ENCODE results near the gene YY1. TPM values are rescaled to one million over a fixed set of nuclear protein-coding genes. Genes with fewer than 3 reads are reported as not detected.

The YY1 gene
- total RNA-seq, 4 donors from 2014 or later = 30.6 to 46.5 (median 33.5) TPM

- intact Hi-C loops (cut with DNase I) = loop anchor here (5.0 kb wide), 1 partner anchor 211 kb away; no protein-coding TSS in a partner anchor
- TF ChIP-seq POLR2A (IDR thresholded peaks at IDR 0.05) = peak in 1 of 4 donors; percentile 52
- TF ChIP-seq, protein P1, sequence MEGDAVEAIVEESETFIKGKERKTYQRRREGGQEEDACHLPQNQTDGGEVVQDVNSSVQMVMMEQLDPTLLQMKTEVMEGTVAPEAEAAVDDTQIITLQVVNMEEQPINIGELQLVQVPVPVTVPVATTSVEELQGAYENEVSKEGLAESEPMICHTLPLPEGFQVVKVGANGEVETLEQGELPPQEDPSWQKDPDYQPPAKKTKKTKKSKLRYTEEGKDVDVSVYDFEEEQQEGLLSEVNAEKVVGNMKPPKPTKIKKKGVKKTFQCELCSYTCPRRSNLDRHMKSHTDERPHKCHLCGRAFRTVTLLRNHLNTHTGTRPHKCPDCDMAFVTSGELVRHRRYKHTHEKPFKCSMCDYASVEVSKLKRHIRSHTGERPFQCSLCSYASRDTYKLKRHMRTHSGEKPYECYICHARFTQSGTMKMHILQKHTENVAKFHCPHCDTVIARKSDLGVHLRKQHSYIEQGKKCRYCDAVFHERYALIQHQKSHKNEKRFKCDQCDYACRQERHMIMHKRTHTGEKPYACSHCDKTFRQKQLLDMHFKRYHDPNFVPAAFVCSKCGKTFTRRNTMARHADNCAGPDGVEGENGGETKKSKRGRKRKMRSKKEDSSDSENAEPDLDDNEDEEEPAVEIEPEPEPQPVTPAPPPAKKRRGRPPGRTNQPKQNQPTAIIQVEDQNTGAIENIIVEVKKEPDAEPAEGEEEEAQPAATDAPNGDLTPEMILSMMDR (IDR thresholded peaks at IDR 0.05) = peak; percentile 81 to 98 (median 95)
- 2 to 5% methylated on average over 7 to 16 of the region's 62 CpGs for WGBS, 2 donors
Observed at GRCh38 chr14:100192672-100193416, 46.1 kb upstream of the YY1 start.

DNA sequence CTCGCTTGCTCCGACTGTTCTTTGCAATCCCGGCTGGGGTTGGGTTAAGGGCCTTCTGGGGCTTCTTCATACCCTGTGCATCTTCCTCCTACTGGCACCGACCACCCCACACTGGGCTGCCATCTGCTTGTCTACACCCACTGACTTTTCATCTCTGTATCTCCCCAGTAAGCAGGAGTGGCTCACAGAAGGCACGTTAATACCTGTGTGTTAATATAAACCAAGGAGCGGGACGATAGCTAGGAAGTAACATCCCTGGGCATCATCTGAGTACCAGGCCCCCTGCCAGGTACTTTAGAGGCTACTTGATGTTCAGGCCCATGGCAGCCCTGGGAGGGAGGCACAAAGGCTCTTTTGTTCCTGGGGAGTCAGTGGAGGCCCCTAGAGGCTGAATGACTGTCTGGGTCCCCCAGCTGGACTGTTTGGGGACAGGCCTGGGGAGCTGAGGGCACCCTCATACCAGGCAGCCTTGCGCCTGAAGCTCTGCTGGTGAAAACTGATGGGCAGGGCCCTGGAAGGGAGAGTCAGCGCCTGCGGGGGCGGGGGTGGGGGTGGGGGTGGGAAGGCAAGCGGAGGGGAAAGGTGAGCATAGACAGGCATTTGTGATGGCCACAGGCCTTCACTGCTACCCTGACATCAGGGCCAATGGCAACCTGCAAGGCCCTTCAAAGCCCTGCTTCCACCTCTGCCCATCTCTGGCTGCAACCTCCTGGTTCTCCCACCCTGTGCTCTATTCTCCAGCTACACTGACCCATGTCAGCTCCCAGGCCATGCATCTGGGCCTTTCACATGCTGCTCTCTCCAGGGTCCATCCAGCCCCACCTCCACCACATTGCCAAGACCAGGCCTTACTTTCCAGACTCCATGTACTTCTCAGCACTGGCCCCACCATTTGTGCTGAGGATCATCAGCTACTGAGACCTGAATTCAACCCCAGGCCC lies 45.3 kb upstream of the YY1 start:
- Histone ChIP-seq H3K27me3 (no peaks in the 10 kb centered on the region), H3K4me3 (peak overlapping the region; percentile 18 to 67 (median 46)), H3K9me3 (no peaks in the 10 kb centered on the region), H3K27ac (peak overlapping the region; percentile 89 to 94 (median 94)), H3K4me1 (peaks cover 15 to 43% (median 19%) of the 10 kb centered on the region in 3 donors), H3K36me3 (no peaks in the 10 kb centered on the region)
- intact Hi-C loops (cut with DNase I) = loop anchor here (5.0 kb wide), 1 partner anchor 211 kb away; no protein-coding TSS in a partner anchor
- WGBS, 2 donors = 26 to 34% methylated on average over 3 to 8 of the region's 12 CpGs
- DNase-seq = no peak
- TF ChIP-seq, protein P1 (IDR thresholded peaks at IDR 0.05) = no peak
- TF ChIP-seq POLR2A (IDR thresholded peaks at IDR 0.05) = no peak

More at GRCh38 chr14:100192672-100193416, 46.1 kb upstream of the YY1 start:
- Histone ChIP-seq H3K4me1 (peaks cover 19 to 51% (median 22%) of the 10 kb centered on the region in 3 donors), H3K27me3 (no peaks in the 10 kb centered on the region), H3K4me3 (peak overlapping the region; percentile 31 to 67 (median 46)), H3K27ac (peak overlapping the region; percentile 93 to 94 (median 94)), H3K9me3 (no peaks in the 10 kb centered on the region), H3K36me3 (no peaks in the 10 kb centered on the region)
- peak; percentile 97 for DNase-seq

- no peaks in the 10 kb centered on the region for H3K9me3 ChIP-seq
- H3K27ac ChIP-seq = no peak overlapping the region
- H3K4me3 ChIP-seq = no peak overlapping the region
- TF ChIP-seq, protein P1 (IDR thresholded peaks at IDR 0.05) = no peak
- TF ChIP-seq POLR2A (IDR thresholded peaks at IDR 0.05) = no peak
- 70 to 81% methylated on average over 5 to 7 of the region's 8 CpGs for WGBS, 2 donors
- H3K27me3 ChIP-seq = no peaks in the 10 kb centered on the region
- DNase-seq = no peak
- intact Hi-C loops (cut with DNase I) = no loop called here
- H3K36me3 ChIP-seq = no peaks in the 10 kb centered on the region
- H3K4me1 ChIP-seq = peaks cover 0 to 3% (median 0%) of the 10 kb centered on the region in 3 donors
Observed at GRCh38 chr14:100199240-100199860, 39.6 kb upstream of the YY1 start.

GRCh38 chr14:100200311-100200710 lies 38.6 kb upstream of the YY1 start:
- Histone ChIP-seq H3K4me1 (peaks cover 0 to 7% (median 0%) of the 10 kb centered on the region in 3 donors), H3K36me3 (no peaks in the 10 kb centered on the region), H3K9me3 (no peaks in the 10 kb centered on the region), H3K27ac (no peak overlapping the region), H3K4me3 (no peak overlapping the region), H3K27me3 (no peaks in the 10 kb centered on the region)
- no peak for DNase-seq
- intact Hi-C loops (cut with DNase I) = no loop called here
- 84 to 92% methylated on average over 3 of the region's 3 CpGs for WGBS, 2 donors
- TF ChIP-seq POLR2A (IDR thresholded peaks at IDR 0.05) = no peak
- TF ChIP-seq, protein P1 (IDR thresholded peaks at IDR 0.05) = no peak

All from esophagus squamous epithelium (tissue), 5 donors.